Measurements from ENCODE around the gene ATR. TPM values are rescaled to one million over a fixed set of nuclear protein-coding genes. Genes with fewer than 3 reads are reported as not detected.
A peak's percentile ranks its signal among the peaks of the same experiment; 100 is the strongest.

The ATR gene
- total RNA-seq, 1 donor from 2014 or later, result 29.1 TPM

GRCh38 chr3:142549986-142550385, 28.5 kb downstream of the ATR start:
- Mint-ChIP-seq H3K4me3 (ENCODE audit: low read depth) (no peak overlapping the region), H3K27me3 (ENCODE audit: low read depth) (no peaks in the 10 kb centered on the region), H3K36me3 (ENCODE audit: low read depth) (peaks cover 52% of the 10 kb centered on the region), H3K9me3 (peaks cover 6% of the 10 kb centered on the region), H3K27ac (no peak overlapping the region), H3K4me1 (ENCODE audit: low read depth) (no peaks in the 10 kb centered on the region)
- intact Hi-C loops (cut with micrococcal nuclease), result no loop called here
- no peak for DNase-seq (ENCODE audit: low spot score)

- intact Hi-C loops (cut with micrococcal nuclease), result no loop called here
- no peaks in the 10 kb centered on the region for H3K4me1 Mint-ChIP-seq (ENCODE audit: low read depth)
- no peak overlapping the region for H3K27ac Mint-ChIP-seq
- peaks cover 30% of the 10 kb centered on the region for H3K36me3 Mint-ChIP-seq (ENCODE audit: low read depth)
- H3K9me3 Mint-ChIP-seq, result no peaks in the 10 kb centered on the region
- H3K27me3 Mint-ChIP-seq (ENCODE audit: low read depth), result no peaks in the 10 kb centered on the region
- DNase-seq (ENCODE audit: low spot score), result no peak
- no peak overlapping the region for H3K4me3 Mint-ChIP-seq (ENCODE audit: low read depth)
Observed at GRCh38 chr3:142543307-142543706, 35.2 kb downstream of the ATR start.

GRCh38 chr3:142542054-142542453, 36.5 kb downstream of the ATR start:
- intact Hi-C loops (cut with micrococcal nuclease), result no loop called here
- Mint-ChIP-seq H3K36me3 (ENCODE audit: low read depth) (peaks cover 26% of the 10 kb centered on the region), H3K27me3 (ENCODE audit: low read depth) (no peaks in the 10 kb centered on the region), H3K9me3 (no peaks in the 10 kb centered on the region), H3K27ac (no peak overlapping the region), H3K4me1 (ENCODE audit: low read depth) (no peaks in the 10 kb centered on the region), H3K4me3 (ENCODE audit: low read depth) (no peak overlapping the region)
- no peak for DNase-seq (ENCODE audit: low spot score)

- Mint-ChIP-seq H3K4me3 (ENCODE audit: low read depth) (no peak overlapping the region), H3K4me1 (ENCODE audit: low read depth) (no peaks in the 10 kb centered on the region), H3K27ac (no peak overlapping the region), H3K9me3 (peaks cover 11% of the 10 kb centered on the region), H3K27me3 (ENCODE audit: low read depth) (no peaks in the 10 kb centered on the region), H3K36me3 (ENCODE audit: low read depth) (peaks cover 56% of the 10 kb centered on the region)
- intact Hi-C loops (cut with micrococcal nuclease), result no loop called here
- DNase-seq (ENCODE audit: low spot score), result no peak
Observed at GRCh38 chr3:142536519-142536918, 42.0 kb downstream of the ATR start.

- Mint-ChIP-seq H3K36me3 (ENCODE audit: low read depth) (peaks cover 62% of the 10 kb centered on the region), H3K4me3 (ENCODE audit: low read depth) (no peak overlapping the region), H3K4me1 (ENCODE audit: low read depth) (peaks cover 12% of the 10 kb centered on the region), H3K27ac (no peak overlapping the region), H3K27me3 (ENCODE audit: low read depth) (no peaks in the 10 kb centered on the region), H3K9me3 (peaks cover 11% of the 10 kb centered on the region)
- intact Hi-C loops (cut with micrococcal nuclease), result no loop called here
- DNase-seq (ENCODE audit: low spot score), result no peak
Observed at GRCh38 chr3:142534543-142534942, 44.0 kb downstream of the ATR start.

- no peak overlapping the region for H3K27ac Mint-ChIP-seq
- intact Hi-C loops (cut with micrococcal nuclease), result no loop called here
- no peak overlapping the region for H3K4me3 Mint-ChIP-seq (ENCODE audit: low read depth)
- H3K4me1 Mint-ChIP-seq (ENCODE audit: low read depth), result peaks cover 17% of the 10 kb centered on the region
- peaks cover 11% of the 10 kb centered on the region for H3K9me3 Mint-ChIP-seq
- H3K27me3 Mint-ChIP-seq (ENCODE audit: low read depth), result no peaks in the 10 kb centered on the region
- no peak for DNase-seq (ENCODE audit: low spot score)
- H3K36me3 Mint-ChIP-seq (ENCODE audit: low read depth), result peaks cover 50% of the 10 kb centered on the region
Observed at GRCh38 chr3:142530296-142530695, 48.2 kb downstream of the ATR start.

- intact Hi-C loops (cut with micrococcal nuclease), result no loop called here
Observed at GRCh38 chr3:142523921-142524566, 54.5 kb downstream of the ATR start.

GRCh38 chr3:142509079-142509478, 69.5 kb downstream of the ATR start:
- DNase-seq (ENCODE audit: low spot score), result no peak
- peak overlapping the region; percentile 86 for H3K27ac Mint-ChIP-seq
- no peaks in the 10 kb centered on the region for H3K27me3 Mint-ChIP-seq (ENCODE audit: low read depth)
- intact Hi-C loops (cut with micrococcal nuclease), result loop anchor here (2.0 to 5.0 kb wide), 2 partner anchors 62 to 68 kb away; partner anchors contain the start of gene ATR
- no peaks in the 10 kb centered on the region for H3K9me3 Mint-ChIP-seq
- peak overlapping the region; percentile 69 for H3K4me3 Mint-ChIP-seq (ENCODE audit: low read depth)
- peaks cover 20% of the 10 kb centered on the region for H3K4me1 Mint-ChIP-seq (ENCODE audit: low read depth)
- peaks cover 43% of the 10 kb centered on the region for H3K36me3 Mint-ChIP-seq (ENCODE audit: low read depth)

More at GRCh38 chr3:142523921-142524566, 54.5 kb downstream of the ATR start:
- DNase-seq (ENCODE audit: low spot score), result no peak
- peak overlapping the region; percentile 28 for H3K27ac Mint-ChIP-seq
- H3K4me1 Mint-ChIP-seq (ENCODE audit: low read depth), result peaks cover 6% of the 10 kb centered on the region
- peaks cover 36% of the 10 kb centered on the region for H3K36me3 Mint-ChIP-seq (ENCODE audit: low read depth)
- no peaks in the 10 kb centered on the region for H3K9me3 Mint-ChIP-seq
- H3K27me3 Mint-ChIP-seq (ENCODE audit: low read depth), result no peaks in the 10 kb centered on the region
- no peak overlapping the region for H3K4me3 Mint-ChIP-seq (ENCODE audit: low read depth)

- intact Hi-C loops (cut with micrococcal nuclease), result loop anchor here (5.0 kb wide), 1 partner anchor 70 kb away; the partner anchor contains the start of gene ATR
- Mint-ChIP-seq H3K4me3 (ENCODE audit: low read depth) (no peak overlapping the region), H3K36me3 (ENCODE audit: low read depth) (peaks cover 50% of the 10 kb centered on the region), H3K27ac (peak overlapping the region; percentile 38), H3K4me1 (ENCODE audit: low read depth) (peaks cover 20% of the 10 kb centered on the region), H3K27me3 (ENCODE audit: low read depth) (no peaks in the 10 kb centered on the region), H3K9me3 (peaks cover 4% of the 10 kb centered on the region)
- no peak for DNase-seq (ENCODE audit: low spot score)
Observed at GRCh38 chr3:142507241-142507640, 71.3 kb downstream of the ATR start.

GRCh38 chr3:142502187-142502985, 76.1 kb downstream of the ATR start:
- H3K9me3 Mint-ChIP-seq, result peaks cover 8% of the 10 kb centered on the region
- H3K27me3 Mint-ChIP-seq (ENCODE audit: low read depth), result no peaks in the 10 kb centered on the region
- no peak for DNase-seq (ENCODE audit: low spot score)
- peaks cover 58% of the 10 kb centered on the region for H3K36me3 Mint-ChIP-seq (ENCODE audit: low read depth)
- intact Hi-C loops (cut with micrococcal nuclease), result no loop called here
- no peak overlapping the region for H3K27ac Mint-ChIP-seq
- H3K4me3 Mint-ChIP-seq (ENCODE audit: low read depth), result no peak overlapping the region
- H3K4me1 Mint-ChIP-seq (ENCODE audit: low read depth), result peaks cover 35% of the 10 kb centered on the region

- H3K4me3 Mint-ChIP-seq (ENCODE audit: low read depth), result no peak overlapping the region
- H3K4me1 Mint-ChIP-seq (ENCODE audit: low read depth), result peaks cover 28% of the 10 kb centered on the region
- H3K27me3 Mint-ChIP-seq (ENCODE audit: low read depth), result no peaks in the 10 kb centered on the region
- peaks cover 8% of the 10 kb centered on the region for H3K9me3 Mint-ChIP-seq
- H3K36me3 Mint-ChIP-seq (ENCODE audit: low read depth), result peaks cover 58% of the 10 kb centered on the region
- no peak for DNase-seq (ENCODE audit: low spot score)
- peak overlapping the region; percentile 70 for H3K27ac Mint-ChIP-seq
- intact Hi-C loops (cut with micrococcal nuclease), result loop anchor here (2.0 kb wide), 1 partner anchor 54 kb away; no protein-coding TSS in a partner anchor
Observed at GRCh38 chr3:142501004-142501926, 77.3 kb downstream of the ATR start.

GRCh38 chr3:142500211-142500610, 78.3 kb downstream of the ATR start:
- Mint-ChIP-seq H3K4me1 (ENCODE audit: low read depth) (peaks cover 22% of the 10 kb centered on the region), H3K36me3 (ENCODE audit: low read depth) (peaks cover 56% of the 10 kb centered on the region), H3K27ac (no peak overlapping the region)

More at GRCh38 chr3:142500211-142500610, 78.3 kb downstream of the ATR start:
- Mint-ChIP-seq H3K27me3 (ENCODE audit: low read depth) (no peaks in the 10 kb centered on the region), H3K4me3 (ENCODE audit: low read depth) (no peak overlapping the region), H3K9me3 (peaks cover 8% of the 10 kb centered on the region)
- DNase-seq (ENCODE audit: low spot score), result no peak
- intact Hi-C loops (cut with micrococcal nuclease), result loop anchor here (2.0 kb wide), 1 partner anchor 53 kb away; no protein-coding TSS in a partner anchor
